Osteoblast (primary cell): ENCODE data around the gene CD226. TPM values are rescaled to one million over a fixed set of nuclear protein-coding genes. Genes with fewer than 3 reads are reported as not detected.

Source experiments
- DNase-seq: peaks from one replicate; pipeline ENCODE4 v3.0.0; 2011; ENCODE audit warnings: low spot score, mixed read lengths; ENCODE audit not compliant: insufficient read length; ENCODE audit errors: missing footprints
- H2AFZ ChIP-seq: 2 replicates; pipeline ENCODE4 v1.6.0; 2011; ENCODE audit warnings: mild to moderate bottlenecking, low read length
- H3K27ac ChIP-seq: 2 replicates; pipeline ENCODE4 v1.5.1; 2011; ENCODE audit warnings: mild to moderate bottlenecking, low read depth, low read length, moderate library complexity
- H3K27me3 ChIP-seq: 2 replicates; pipeline ENCODE4 v1.6.0; 2012; ENCODE audit warnings: mild to moderate bottlenecking, control low read depth, inconsistent platforms, low read length, moderate library complexity; ENCODE audit not compliant: insufficient read depth
- H3K36me3 ChIP-seq: 2 replicates; pipeline ENCODE4 v1.5.1; 2011; ENCODE audit warnings: mild to moderate bottlenecking, low read length, control low read depth, moderate library complexity; ENCODE audit not compliant: insufficient read depth
- H3K4me1 ChIP-seq: 2 replicates; pipeline ENCODE4 v1.5.1; 2011; ENCODE audit warnings: mild to moderate bottlenecking, low read length, control low read depth, moderate library complexity; ENCODE audit not compliant: insufficient read depth
- H3K4me2 ChIP-seq: 2 replicates; pipeline ENCODE4 v1.6.0; 2011; ENCODE audit warnings: mild to moderate bottlenecking, low read length; ENCODE audit not compliant: insufficient read depth
- H3K4me3 ChIP-seq: fragments of 200-600 bp; sonication (generic); 3 replicates; pipeline ENCODE4 v1.5.1; 2012; ENCODE audit warnings: mild to moderate bottlenecking, low read length, inconsistent platforms; ENCODE audit not compliant: insufficient read depth
- H3K79me2 ChIP-seq: 2 replicates; pipeline ENCODE4 v1.6.0; 2012; ENCODE audit warnings: mild to moderate bottlenecking, low read length, control low read depth, inconsistent platforms; ENCODE audit not compliant: insufficient read depth
- H3K9me3 ChIP-seq: 2 replicates; pipeline ENCODE4 v1.5.1; 2011; ENCODE audit warnings: low read depth, low read length, control low read depth
- H4K20me1 ChIP-seq: 2 replicates; pipeline ENCODE4 v1.6.0; 2012; ENCODE audit warnings: mild to moderate bottlenecking, low read length, control low read depth; ENCODE audit not compliant: insufficient read depth
- total RNA-seq: library from RNA; depleted of rRNA; stranded (reverse); fragments of >200 nt; gene quantifications from 2 replicates; pipeline ENCODE4 v1.2.3, GENCODE V29; 2012
- TF ChIP-seq, protein P1 (sequence below): IDR thresholded peaks from 2 replicates; pipeline ENCODE4 v1.5.1; 2011; ENCODE audit warnings: mild to moderate bottlenecking, low read depth, low read length, moderate library complexity; ENCODE audit errors: extremely low read depth

CD226 gene
- total RNA-seq, 1 donor, result 0.36 TPM

GRCh38 chr18:69948919-69949537, 1.4 kb upstream of the CD226 start:
- Histone ChIP-seq H3K27me3 (no peaks in the 10 kb centered on the region), H3K4me3 (no peak overlapping the region), H3K4me1 (peaks cover 6% of the 10 kb centered on the region), H3K27ac (no peak overlapping the region), H4K20me1 (no peaks in the 10 kb centered on the region), H3K36me3 (no peaks in the 10 kb centered on the region), H3K79me2 (no peaks in the 10 kb centered on the region), H2AFZ (no peak overlapping the region), H3K9me3 (no peaks in the 10 kb centered on the region), H3K4me2 (no peak overlapping the region)
- TF ChIP-seq, protein P1, sequence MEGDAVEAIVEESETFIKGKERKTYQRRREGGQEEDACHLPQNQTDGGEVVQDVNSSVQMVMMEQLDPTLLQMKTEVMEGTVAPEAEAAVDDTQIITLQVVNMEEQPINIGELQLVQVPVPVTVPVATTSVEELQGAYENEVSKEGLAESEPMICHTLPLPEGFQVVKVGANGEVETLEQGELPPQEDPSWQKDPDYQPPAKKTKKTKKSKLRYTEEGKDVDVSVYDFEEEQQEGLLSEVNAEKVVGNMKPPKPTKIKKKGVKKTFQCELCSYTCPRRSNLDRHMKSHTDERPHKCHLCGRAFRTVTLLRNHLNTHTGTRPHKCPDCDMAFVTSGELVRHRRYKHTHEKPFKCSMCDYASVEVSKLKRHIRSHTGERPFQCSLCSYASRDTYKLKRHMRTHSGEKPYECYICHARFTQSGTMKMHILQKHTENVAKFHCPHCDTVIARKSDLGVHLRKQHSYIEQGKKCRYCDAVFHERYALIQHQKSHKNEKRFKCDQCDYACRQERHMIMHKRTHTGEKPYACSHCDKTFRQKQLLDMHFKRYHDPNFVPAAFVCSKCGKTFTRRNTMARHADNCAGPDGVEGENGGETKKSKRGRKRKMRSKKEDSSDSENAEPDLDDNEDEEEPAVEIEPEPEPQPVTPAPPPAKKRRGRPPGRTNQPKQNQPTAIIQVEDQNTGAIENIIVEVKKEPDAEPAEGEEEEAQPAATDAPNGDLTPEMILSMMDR, result no peak
- no peak for DNase-seq

- Histone ChIP-seq H3K4me3 (no peak overlapping the region), H3K27ac (no peak overlapping the region), H3K27me3 (no peaks in the 10 kb centered on the region), H3K4me1 (peaks cover 6% of the 10 kb centered on the region), H3K79me2 (no peaks in the 10 kb centered on the region), H2AFZ (no peak overlapping the region), H4K20me1 (no peaks in the 10 kb centered on the region), H3K4me2 (no peak overlapping the region), H3K9me3 (no peaks in the 10 kb centered on the region), H3K36me3 (no peaks in the 10 kb centered on the region)
- TF ChIP-seq, protein P1, result no peak
- DNase-seq, result no peak
Measured at GRCh38 chr18:69948256-69948655, 583 bp upstream of the CD226 start.

DNA sequence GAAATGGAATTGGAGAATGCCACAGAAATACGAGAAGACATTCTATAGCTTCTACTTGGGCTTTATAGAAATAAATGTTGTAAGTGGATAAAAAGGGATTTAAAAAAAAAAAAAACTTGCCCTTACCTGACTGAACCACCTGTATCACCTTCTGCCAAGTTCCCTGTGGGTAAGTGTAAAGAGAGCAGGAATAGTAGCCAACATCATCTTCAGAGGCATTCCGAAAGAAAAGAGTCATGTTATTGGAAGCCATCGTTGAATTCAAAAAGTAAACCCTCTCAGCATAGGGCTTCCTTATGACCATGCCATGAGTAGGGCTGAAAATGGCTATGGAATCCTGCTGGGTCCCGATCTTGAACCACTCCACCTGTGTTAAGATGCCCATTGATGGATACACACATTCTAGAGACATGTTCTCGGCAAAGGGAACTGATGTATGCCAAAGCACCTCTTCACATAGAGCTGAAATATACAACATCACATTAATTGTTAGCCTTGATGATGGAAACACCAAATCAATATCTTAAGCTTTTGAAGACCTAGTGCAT, 991 bp downstream of the CD226 start:
- TF ChIP-seq, protein P1, result no peak
- H3K79me2 ChIP-seq, result no peaks in the 10 kb centered on the region

GRCh38 chr18:69945220-69946114, 2.2 kb downstream of the CD226 start:
- Histone ChIP-seq H3K27me3 (no peaks in the 10 kb centered on the region), H3K36me3 (no peaks in the 10 kb centered on the region), H3K4me1 (no peaks in the 10 kb centered on the region), H2AFZ (no peak overlapping the region), H3K27ac (no peak overlapping the region), H3K4me3 (no peak overlapping the region), H3K4me2 (no peak overlapping the region), H3K9me3 (no peaks in the 10 kb centered on the region), H3K79me2 (no peaks in the 10 kb centered on the region), H4K20me1 (no peaks in the 10 kb centered on the region)
- DNase-seq, result no peak
- TF ChIP-seq, protein P1, result no peak

More for the DNA sequence above, 991 bp downstream of the CD226 start:
- no peak overlapping the region for H3K4me3 ChIP-seq
- no peak overlapping the region for H3K27ac ChIP-seq
- H3K36me3 ChIP-seq, result no peaks in the 10 kb centered on the region
- H3K9me3 ChIP-seq, result no peaks in the 10 kb centered on the region
- no peak overlapping the region for H2AFZ ChIP-seq
- peaks cover 6% of the 10 kb centered on the region for H3K4me1 ChIP-seq
- no peaks in the 10 kb centered on the region for H3K27me3 ChIP-seq
- no peak for DNase-seq
- no peak overlapping the region for H3K4me2 ChIP-seq
- H4K20me1 ChIP-seq, result no peaks in the 10 kb centered on the region
